Activated naive CD4-positive, alpha-beta T cell treated with anti-CD3 and anti-CD28 coated beads, Interleukin-2, amount 10 ng/mL, durations not matched to agents 7 days and 5 days (primary cell): ENCODE measurements around the gene RYR1.

ENCODE experiments used
- CTCF ChIA-PET: fragments of 350-600 bp; sonication (Branson Sonifier 250); formaldehyde crosslinking; loops from one replicate; lab custom pipeline; 2021; ENCODE audit warnings: antibody characterized with exemption; lab: Charles Lee
- DNase-seq: peaks from one replicate; pipeline ENCODE4 v3.0.0-alpha.2; 2020
- H3K27ac Mint-ChIP-seq: one replicate; pipeline ENCODE4 v1.8.0; 2021; ENCODE audit warnings: mild to moderate bottlenecking, moderate library complexity, mixed read lengths
- H3K27me3 Mint-ChIP-seq: one replicate; pipeline ENCODE4 v1.8.0; 2021; ENCODE audit warnings: mild to moderate bottlenecking, mixed read lengths
- H3K36me3 Mint-ChIP-seq: one replicate; pipeline ENCODE4 v1.8.0; 2021; ENCODE audit warnings: mixed read lengths
- H3K4me1 Mint-ChIP-seq: one replicate; pipeline ENCODE4 v1.8.0; 2021; ENCODE audit warnings: mixed read lengths
- H3K4me3 Mint-ChIP-seq: one replicate; pipeline ENCODE4 v1.8.0; 2021; ENCODE audit warnings: mild to moderate bottlenecking, moderate library complexity, mixed read lengths
- H3K9me3 Mint-ChIP-seq: one replicate; pipeline ENCODE4 v1.8.0; 2021; ENCODE audit warnings: mixed read lengths

Gene RYR1

DNA sequence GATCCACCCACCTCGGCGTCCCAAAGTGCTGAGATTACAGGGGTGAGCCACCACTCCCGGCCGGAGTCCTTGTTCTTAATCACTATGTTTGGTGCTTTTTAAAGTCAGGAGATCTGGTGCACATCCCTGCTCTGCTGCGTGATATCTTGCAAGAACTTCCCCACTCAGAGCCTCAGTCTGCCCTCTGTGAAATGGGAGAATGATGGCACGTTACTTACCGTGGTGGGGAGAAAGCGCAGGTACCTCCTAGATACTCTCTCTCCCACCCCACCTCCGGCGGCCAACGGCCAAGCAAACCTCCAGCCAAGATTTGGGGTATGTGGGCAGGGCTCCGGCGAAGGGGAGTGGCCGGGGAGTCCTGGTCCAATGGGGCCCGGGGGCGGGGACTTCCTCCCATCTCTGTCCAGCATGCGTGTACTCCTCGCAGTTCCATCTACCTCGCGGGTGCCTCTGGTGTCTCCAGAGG is at the start of gene RYR1:
TSS of gene RYR1 (plus strand) at position 424 of the 466 bp plus-strand sequence. CDS start 139 bp downstream, outside the sequence.
- no peaks in the 10 kb centered on the region for H3K9me3 Mint-ChIP-seq
- H3K4me3 Mint-ChIP-seq = no peak within 1 kb of the TSS
- peak; percentile 63 for DNase-seq
- H3K36me3 Mint-ChIP-seq = no peaks in the 10 kb centered on the region
- CTCF ChIA-PET = no interaction called here
- H3K4me1 Mint-ChIP-seq = peaks cover 17% of the 10 kb centered on the region
- H3K27ac Mint-ChIP-seq = no peak within 1 kb of the TSS
- H3K27me3 Mint-ChIP-seq = peaks cover 42% of the 10 kb centered on the region

DNA sequence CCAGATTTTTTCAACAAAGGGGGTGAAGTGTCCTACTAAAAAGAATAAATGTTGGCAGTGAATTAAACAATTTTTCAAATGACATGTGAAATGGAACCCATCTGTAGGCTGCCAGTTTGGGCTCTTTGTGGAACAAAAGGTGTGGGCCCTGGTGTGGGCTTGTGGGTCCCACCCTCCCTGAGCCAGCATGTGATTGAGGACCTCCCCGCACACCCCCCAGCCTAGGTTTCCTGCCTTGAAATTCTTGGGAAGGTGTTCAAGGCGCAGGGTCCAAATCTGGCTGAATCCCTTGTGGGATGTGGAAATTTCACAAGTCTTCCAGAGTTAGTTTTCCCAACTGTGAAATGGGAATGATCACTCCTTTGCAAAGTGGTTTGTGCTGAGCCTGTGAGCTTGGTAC is 49.7 kb upstream of the RYR1 start:
- no peak for DNase-seq
- no peak overlapping the region for H3K27ac Mint-ChIP-seq
- no peak overlapping the region for H3K4me3 Mint-ChIP-seq
- peaks cover 14% of the 10 kb centered on the region for H3K4me1 Mint-ChIP-seq
- H3K36me3 Mint-ChIP-seq = peaks cover 46% of the 10 kb centered on the region
- CTCF ChIA-PET = interaction anchor here (1.7 kb wide), 1 partner anchor 19 kb away, joined by 4 read pairs; the partner anchor contains the start of gene FAM98C
- no peaks in the 10 kb centered on the region for H3K9me3 Mint-ChIP-seq
- peaks cover 46% of the 10 kb centered on the region for H3K27me3 Mint-ChIP-seq

GRCh38 chr19:38384209-38385027 is 49.1 kb upstream of the RYR1 start:
- Mint-ChIP-seq H3K27me3 (peaks cover 53% of the 10 kb centered on the region), H3K27ac (no peak overlapping the region), H3K9me3 (no peaks in the 10 kb centered on the region), H3K36me3 (peaks cover 41% of the 10 kb centered on the region), H3K4me3 (no peak overlapping the region), H3K4me1 (peaks cover 16% of the 10 kb centered on the region)
- no peak for DNase-seq
- CTCF ChIA-PET = interaction anchor here (0.7 to 1.7 kb wide), 3 partner anchors 10 to 242 kb away, joined by 3 to 4 read pairs (median 3); partner anchors contain the start of genes FAM98C and PSMD8

- no peak overlapping the region for H3K4me3 Mint-ChIP-seq
- H3K27me3 Mint-ChIP-seq = peaks cover 61% of the 10 kb centered on the region
- no peak for DNase-seq
- H3K4me1 Mint-ChIP-seq = peaks cover 21% of the 10 kb centered on the region
- H3K36me3 Mint-ChIP-seq = peaks cover 38% of the 10 kb centered on the region
- H3K27ac Mint-ChIP-seq = no peak overlapping the region
- no peaks in the 10 kb centered on the region for H3K9me3 Mint-ChIP-seq
- CTCF ChIA-PET = interaction anchor here (0.7 to 1.7 kb wide), 3 partner anchors 11 to 243 kb away, joined by 3 to 4 read pairs (median 3); partner anchors contain the start of genes FAM98C and PSMD8
Observed at GRCh38 chr19:38385057-38385803, 48.3 kb upstream of the RYR1 start.

- no peak for DNase-seq
- peaks cover 67% of the 10 kb centered on the region for H3K27me3 Mint-ChIP-seq
- peaks cover 21% of the 10 kb centered on the region for H3K4me1 Mint-ChIP-seq
- no peak overlapping the region for H3K27ac Mint-ChIP-seq
- peaks cover 38% of the 10 kb centered on the region for H3K36me3 Mint-ChIP-seq
- no peaks in the 10 kb centered on the region for H3K9me3 Mint-ChIP-seq
- CTCF ChIA-PET = interaction anchor here (1.0 kb wide), 1 partner anchor 11 kb away, joined by 3 read pairs; the partner anchor contains the start of gene PSMD8
- H3K4me3 Mint-ChIP-seq = no peak overlapping the region
Observed at GRCh38 chr19:38385804-38386257, 47.7 kb upstream of the RYR1 start.

DNA sequence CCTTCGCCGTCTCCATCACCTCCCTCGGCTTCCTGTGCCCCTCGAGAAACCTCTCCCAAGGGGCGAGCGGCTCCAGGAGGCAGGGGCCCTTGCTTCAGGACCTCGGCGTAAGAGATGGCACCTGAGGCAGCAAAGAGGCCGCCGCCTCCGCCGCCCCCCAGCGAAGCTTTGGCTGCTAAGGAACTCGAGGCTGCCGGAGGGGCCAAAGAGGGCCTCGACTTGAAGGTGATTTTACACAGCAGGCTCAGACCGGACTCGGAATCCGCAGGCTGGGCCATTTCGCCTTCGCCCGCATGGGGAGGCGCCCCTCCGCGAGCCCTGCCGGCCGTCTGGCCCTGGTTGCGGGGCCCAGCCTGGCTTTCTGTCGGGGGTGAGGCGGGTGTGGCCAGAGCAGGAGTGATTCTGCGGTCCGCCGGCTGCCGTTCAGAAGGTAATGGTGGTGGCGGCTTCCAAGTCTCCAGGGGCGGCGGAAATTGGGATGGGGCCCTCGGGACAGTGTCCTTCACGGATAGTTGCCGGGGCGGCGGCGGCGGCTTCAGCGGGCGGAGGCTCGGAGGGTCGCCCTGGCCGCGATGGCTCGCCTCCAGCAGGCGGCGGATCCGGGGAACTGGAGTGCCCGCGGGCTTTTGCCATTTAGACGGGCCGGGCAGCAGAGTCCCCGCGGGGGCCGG is 47.1 kb upstream of the RYR1 start:
- H3K4me1 Mint-ChIP-seq = peaks cover 21% of the 10 kb centered on the region
- CTCF ChIA-PET = interaction anchor here (3.9 kb wide), 1 partner anchor 16 kb away, joined by 17 read pairs; the partner anchor contains the start of gene FAM98C
- H3K27me3 Mint-ChIP-seq = peaks cover 73% of the 10 kb centered on the region
- no peak for DNase-seq
- H3K27ac Mint-ChIP-seq = no peak overlapping the region
- no peak overlapping the region for H3K4me3 Mint-ChIP-seq
- H3K36me3 Mint-ChIP-seq = peaks cover 34% of the 10 kb centered on the region
- H3K9me3 Mint-ChIP-seq = no peaks in the 10 kb centered on the region

- no peak overlapping the region for H3K27ac Mint-ChIP-seq
- peak overlapping the region; percentile 60 for H3K4me3 Mint-ChIP-seq
- CTCF ChIA-PET = interaction anchor here (0.7 to 3.9 kb wide), 4 partner anchors 15 to 247 kb away, joined by 3 to 17 read pairs (median 4); partner anchors contain the start of genes CATSPERG and FAM98C
- peaks cover 79% of the 10 kb centered on the region for H3K27me3 Mint-ChIP-seq
- peaks cover 27% of the 10 kb centered on the region for H3K36me3 Mint-ChIP-seq
- peaks cover 21% of the 10 kb centered on the region for H3K4me1 Mint-ChIP-seq
- DNase-seq = no peak
- no peaks in the 10 kb centered on the region for H3K9me3 Mint-ChIP-seq
Observed at GRCh38 chr19:38386971-38387549, 46.4 kb upstream of the RYR1 start.

GRCh38 chr19:38387550-38388348 is 45.7 kb upstream of the RYR1 start, which contains the start of gene GGN:
Gene GGN (minus strand): TSS chr19:38388034. CDS start chr19:38387261, 773 bp downstream.
- H3K27ac Mint-ChIP-seq = peak within 1 kb of the TSS; percentile 35

DNA sequence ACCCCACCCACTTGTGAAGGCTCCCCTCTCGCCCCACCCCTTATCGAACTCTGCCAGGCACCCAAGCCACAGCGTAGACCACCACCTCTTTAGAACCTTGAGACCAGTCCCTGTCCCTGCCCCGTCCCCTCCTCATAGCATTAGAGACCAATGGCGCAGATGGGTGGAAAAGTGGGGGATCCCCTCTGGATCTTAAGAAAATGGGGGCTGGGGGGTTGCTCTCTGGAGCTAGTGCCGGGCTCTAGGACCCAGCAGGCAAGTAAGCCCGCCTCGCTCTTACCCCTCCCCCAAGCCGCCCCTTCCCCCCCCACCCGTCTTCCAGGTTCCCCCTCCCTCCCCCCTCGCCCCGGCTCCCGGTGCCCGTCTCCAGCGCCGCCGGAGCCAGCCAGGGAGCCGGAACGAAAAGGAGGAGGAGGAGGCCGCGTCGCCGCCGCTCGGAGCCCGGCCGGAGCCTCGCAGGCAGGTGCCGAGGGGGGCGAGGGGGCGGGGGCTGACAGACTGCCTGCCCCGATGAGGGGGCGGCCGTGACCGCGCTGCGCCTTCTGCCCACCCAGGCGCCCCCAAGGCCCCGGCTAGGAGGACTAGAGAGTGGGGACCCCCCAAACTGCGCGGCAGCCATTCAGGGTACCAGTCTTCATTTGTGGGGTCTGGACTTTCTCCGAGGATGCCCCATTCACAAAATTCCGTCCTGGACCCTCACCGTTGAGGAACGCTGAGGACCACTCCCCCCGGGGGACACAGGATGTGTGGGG is 45.0 kb upstream of the RYR1 start, which contains the start of gene SPRED3:
TSS of gene SPRED3 (plus strand) at position 349 of the 752 bp plus-strand sequence. CDS start 1,606 bp downstream, outside the sequence.
- CTCF ChIA-PET = interaction anchor here (1.0 to 3.9 kb wide), 4 partner anchors 14 to 246 kb away, joined by 3 to 17 read pairs (median 4); partner anchors contain the start of gene FAM98C
- peaks cover 15% of the 10 kb centered on the region for H3K36me3 Mint-ChIP-seq
- H3K27ac Mint-ChIP-seq = peak within 1 kb of the TSS; percentile 35
- peak; percentile 41 for DNase-seq
- no peaks in the 10 kb centered on the region for H3K9me3 Mint-ChIP-seq
- H3K27me3 Mint-ChIP-seq = peaks cover 87% of the 10 kb centered on the region
- H3K4me1 Mint-ChIP-seq = peaks cover 21% of the 10 kb centered on the region
- H3K4me3 Mint-ChIP-seq = peak within 1 kb of the TSS; percentile 75

More at GRCh38 chr19:38387550-38388348, 45.7 kb upstream of the RYR1 start, which contains the start of gene GGN:
- Mint-ChIP-seq H3K9me3 (no peaks in the 10 kb centered on the region), H3K27me3 (peaks cover 85% of the 10 kb centered on the region), H3K4me1 (peaks cover 21% of the 10 kb centered on the region), H3K4me3 (peak within 1 kb of the TSS; percentile 75), H3K36me3 (peaks cover 23% of the 10 kb centered on the region)
- peak; percentile 87 for DNase-seq
- CTCF ChIA-PET = interaction anchor here (0.7 to 3.9 kb wide), 5 partner anchors 15 to 247 kb away, joined by 3 to 17 read pairs (median 4); partner anchors contain the start of genes CATSPERG and FAM98C

GRCh38 chr19:38389101-38389925 is 44.2 kb upstream of the RYR1 start:
- Mint-ChIP-seq H3K36me3 (peaks cover 12% of the 10 kb centered on the region), H3K9me3 (no peaks in the 10 kb centered on the region), H3K27me3 (peaks cover 92% of the 10 kb centered on the region), H3K4me3 (peak overlapping the region; percentile 16), H3K4me1 (peaks cover 23% of the 10 kb centered on the region), H3K27ac (no peak overlapping the region)
- no peak for DNase-seq
- CTCF ChIA-PET = interaction anchor here (3.9 kb wide), 1 partner anchor 13 kb away, joined by 17 read pairs; the partner anchor contains the start of gene FAM98C
